ENCODE data around the gene MANBA. TPM values are rescaled to one million over a fixed set of nuclear protein-coding genes. Genes with fewer than 3 reads are reported as not detected.

The MANBA gene
- polyA plus RNA-seq, 1 donor = 25.3 TPM

DNA sequence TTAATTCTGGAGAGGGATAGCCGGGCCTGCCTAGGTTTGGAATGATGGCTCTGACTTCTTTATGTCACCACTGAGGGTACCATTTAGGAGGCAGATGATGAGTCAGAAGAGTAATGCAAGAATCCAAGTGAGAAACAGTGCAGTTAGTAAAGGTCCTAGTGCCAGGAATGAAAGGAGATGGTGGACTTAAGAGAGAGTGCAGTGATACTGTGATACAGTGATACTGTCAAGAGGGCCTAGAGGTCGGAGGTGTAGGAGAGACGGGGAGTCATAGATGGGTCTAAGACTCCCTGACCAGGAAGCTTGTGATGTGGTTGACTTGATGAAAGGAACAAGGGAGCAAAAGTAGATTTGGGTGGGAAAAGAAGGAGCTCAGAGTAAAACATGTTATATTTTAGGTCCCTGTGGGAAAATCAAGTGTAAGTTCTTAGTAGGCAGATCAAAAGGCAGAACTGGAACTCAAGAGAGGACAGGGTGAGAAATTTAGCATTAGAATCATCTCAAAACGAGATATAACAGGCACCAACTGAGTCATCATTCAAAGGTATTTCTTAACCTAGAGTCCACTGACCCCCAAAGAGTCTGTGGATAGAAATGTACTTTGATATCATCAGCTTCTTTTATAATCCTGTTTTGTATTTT, 174.6 kb downstream of the MANBA start:
- 100% methylated on average over 2 of the region's 4 CpGs for WGBS (ENCODE audit: insufficient coverage, low lambda C conversion rate)
- Histone ChIP-seq H3K4me1 (ENCODE audit: control insufficient read depth, insufficient read depth, low read length) (no peaks in the 10 kb centered on the region), H3K4me3 (ENCODE audit: low read length) (no peak overlapping the region), H3K9me3 (ENCODE audit: control insufficient read depth, low read depth, low read length) (no peaks in the 10 kb centered on the region), H3K36me3 (ENCODE audit: control insufficient read depth, insufficient read depth, low read length) (peaks cover 59% of the 10 kb centered on the region), H3K27ac (ENCODE audit: low read length) (no peak overlapping the region), H3K27me3 (ENCODE audit: control insufficient read depth, insufficient read depth, low read length) (no peaks in the 10 kb centered on the region)
- no peak for DNase-seq

- no peak overlapping the region for H3K4me3 ChIP-seq (ENCODE audit: low read length)
Measured at GRCh38 chr4:102585329-102585728, 175.4 kb downstream of the MANBA start.

GRCh38 chr4:102584091-102584490, 176.7 kb downstream of the MANBA start:
- 86% methylated on average over 1 of the region's 1 CpG for WGBS (ENCODE audit: insufficient coverage, low lambda C conversion rate)
- H3K27me3 ChIP-seq (ENCODE audit: control insufficient read depth, insufficient read depth, low read length) = no peaks in the 10 kb centered on the region

More at GRCh38 chr4:102585329-102585728, 175.4 kb downstream of the MANBA start:
- no peak overlapping the region for H3K27ac ChIP-seq (ENCODE audit: low read length)
- no peaks in the 10 kb centered on the region for H3K9me3 ChIP-seq (ENCODE audit: control insufficient read depth, low read depth, low read length)
- no peaks in the 10 kb centered on the region for H3K4me1 ChIP-seq (ENCODE audit: control insufficient read depth, insufficient read depth, low read length)
- no peaks in the 10 kb centered on the region for H3K27me3 ChIP-seq (ENCODE audit: control insufficient read depth, insufficient read depth, low read length)
- no peak for DNase-seq
- WGBS (ENCODE audit: insufficient coverage, low lambda C conversion rate) = 100% methylated on average over 1 of the region's 2 CpGs
- H3K36me3 ChIP-seq (ENCODE audit: control insufficient read depth, insufficient read depth, low read length) = peaks cover 53% of the 10 kb centered on the region

More at GRCh38 chr4:102584091-102584490, 176.7 kb downstream of the MANBA start:
- Histone ChIP-seq H3K4me1 (ENCODE audit: control insufficient read depth, insufficient read depth, low read length) (no peaks in the 10 kb centered on the region), H3K9me3 (ENCODE audit: control insufficient read depth, low read depth, low read length) (no peaks in the 10 kb centered on the region), H3K36me3 (ENCODE audit: control insufficient read depth, insufficient read depth, low read length) (peaks cover 44% of the 10 kb centered on the region), H3K4me3 (ENCODE audit: low read length) (no peak overlapping the region), H3K27ac (ENCODE audit: low read length) (no peak overlapping the region)
- no peak for DNase-seq

Other genes with a start within 250 kb of the MANBA start
- gene UBE2D3, start 66.6 kb upstream of the MANBA start, polyA plus RNA-seq = 281 TPM
- gene CISD2, start 108.0 kb upstream of the MANBA start, polyA plus RNA-seq = 39.4 TPM